Astrocyte (in vitro differentiated cells and primary cell): ENCODE data around the gene TENM3. TPM values are rescaled to one million over a fixed set of nuclear protein-coding genes. Genes with fewer than 3 reads are reported as not detected.

ENCODE experiments used
- DNase-seq: peaks from one replicate; pipeline ENCODE4 v3.0.0-alpha.2; 2010; ENCODE audit warnings: low read depth
- FAIRE-seq: peaks from 2 replicates; lab custom pipeline; 2011; peaks lifted over from hg19 to GRCh38; lab: Jason Lieb, UNC
- H2AFZ ChIP-seq: 2 replicates; pipeline ENCODE4 v1.6.0; 2012; ENCODE audit warnings: low read depth, low read length, inconsistent platforms
- H3K27ac ChIP-seq: 2 replicates; pipeline ENCODE4 v1.5.1; 2011; ENCODE audit warnings: low read depth, low read length, inconsistent platforms
- H3K27me3 ChIP-seq: 2 replicates; pipeline ENCODE4 v1.6.0; 2011; ENCODE audit warnings: low read length, inconsistent platforms; ENCODE audit not compliant: insufficient read depth
- H3K36me3 ChIP-seq: 2 replicates; pipeline ENCODE4 v1.5.1; 2011; ENCODE audit warnings: low read length, inconsistent platforms; ENCODE audit not compliant: insufficient read depth
- H3K4me1 ChIP-seq: 2 replicates; pipeline ENCODE4 v1.5.1; 2011; ENCODE audit warnings: low read length, inconsistent platforms; ENCODE audit not compliant: insufficient read depth
- H3K4me2 ChIP-seq: 2 replicates; pipeline ENCODE4 v1.6.0; 2012; ENCODE audit warnings: low read length, inconsistent platforms
- H3K4me3 ChIP-seq: 2 replicates; pipeline ENCODE4 v1.5.1; 2011; ENCODE audit warnings: low read depth, mild to moderate bottlenecking, low read length, inconsistent platforms; ENCODE audit not compliant: insufficient read depth
- H3K79me2 ChIP-seq: 2 replicates; pipeline ENCODE4 v1.6.0; 2012; ENCODE audit warnings: mild to moderate bottlenecking, low read length, inconsistent platforms; ENCODE audit not compliant: insufficient read depth
- H3K9ac ChIP-seq: 2 replicates; pipeline ENCODE4 v1.6.0; 2012; ENCODE audit warnings: mild to moderate bottlenecking, low read length, inconsistent platforms
- H3K9me3 ChIP-seq: 2 replicates; pipeline ENCODE4 v1.5.1; 2012; ENCODE audit warnings: low read depth, mild to moderate bottlenecking, low read length, inconsistent platforms; ENCODE audit not compliant: insufficient read depth
- H4K20me1 ChIP-seq: 2 replicates; pipeline ENCODE4 v1.6.0; 2012; ENCODE audit warnings: low read length, inconsistent platforms; ENCODE audit not compliant: insufficient read depth
- H3K27ac Mint-ChIP-seq: one replicate; pipeline ENCODE4 v1.8.0; 2021; ENCODE audit warnings: mild to moderate bottlenecking, mixed read lengths; ENCODE audit not compliant: unreplicated experiment
- H3K27me3 Mint-ChIP-seq: one replicate; pipeline ENCODE4 v1.8.0; 2021; ENCODE audit warnings: low read depth, mixed read lengths; ENCODE audit not compliant: unreplicated experiment
- H3K36me3 Mint-ChIP-seq: one replicate; pipeline ENCODE4 v1.8.0; 2021; ENCODE audit warnings: low read depth, mixed read lengths; ENCODE audit not compliant: unreplicated experiment
- H3K4me1 Mint-ChIP-seq: one replicate; pipeline ENCODE4 v1.8.0; 2021; ENCODE audit warnings: low read depth, mixed read lengths; ENCODE audit not compliant: unreplicated experiment
- H3K4me3 Mint-ChIP-seq: one replicate; pipeline ENCODE4 v1.8.0; 2021; ENCODE audit warnings: mild to moderate bottlenecking, moderate library complexity, mixed read lengths; ENCODE audit not compliant: unreplicated experiment
- H3K9me3 Mint-ChIP-seq: one replicate; pipeline ENCODE4 v1.8.0; 2021; ENCODE audit warnings: mild to moderate bottlenecking, mixed read lengths; ENCODE audit not compliant: unreplicated experiment
- CTCF ChIP-seq: IDR thresholded peaks from 2 replicates; pipeline ENCODE4 v1.5.1; 2011; ENCODE audit warnings: low read depth, mild to moderate bottlenecking, inconsistent platforms, low read length, moderate library complexity; ENCODE audit not compliant: insufficient read depth
- EZH2 ChIP-seq: IDR thresholded peaks from 2 replicates; pipeline ENCODE4 v1.6.1; 2012; ENCODE audit warnings: mild to moderate bottlenecking, low read length, inconsistent platforms; ENCODE audit not compliant: insufficient read depth
- total RNA-seq: library from RNA; stranded (reverse); gene quantifications from 2 replicates; pipeline ENCODE4 v1.2.1, GENCODE V29; 2021

TENM3 gene
- total RNA-seq, 1 donor from 2014 or later, result 127 TPM

GRCh38 chr4:182427554-182427953 is 184.4 kb downstream of the TENM3 start:
- Histone ChIP-seq H3K9ac (no peak overlapping the region), H3K9me3 (no peaks in the 10 kb centered on the region), H3K4me2 (no peak overlapping the region), H3K27me3 (no peaks in the 10 kb centered on the region), H4K20me1 (no peaks in the 10 kb centered on the region), H3K27ac (no peak overlapping the region), H3K4me3 (no peak overlapping the region), H3K4me1 (no peaks in the 10 kb centered on the region), H3K79me2 (no peaks in the 10 kb centered on the region), H2AFZ (no peak overlapping the region), H3K36me3 (no peaks in the 10 kb centered on the region)
- Mint-ChIP-seq H3K4me3 (no peak overlapping the region), H3K27ac (no peak overlapping the region), H3K36me3 (peaks cover 4% of the 10 kb centered on the region), H3K9me3 (no peaks in the 10 kb centered on the region), H3K4me1 (peaks cover 5% of the 10 kb centered on the region), H3K27me3 (no peaks in the 10 kb centered on the region)
- peak; percentile 37 for FAIRE-seq
- TF ChIP-seq CTCF (no peak), EZH2 (no peak)
- DNase-seq, result peak; percentile 39

GRCh38 chr4:182429896-182430295 is 186.7 kb downstream of the TENM3 start:
- H3K36me3 ChIP-seq, result no peaks in the 10 kb centered on the region
- no peak for DNase-seq
- Mint-ChIP-seq H3K4me1 (peaks cover 5% of the 10 kb centered on the region), H3K27me3 (no peaks in the 10 kb centered on the region), H3K27ac (no peak overlapping the region), H3K9me3 (no peaks in the 10 kb centered on the region), H3K36me3 (peaks cover 5% of the 10 kb centered on the region), H3K4me3 (no peak overlapping the region)
- no peaks in the 10 kb centered on the region for H4K20me1 ChIP-seq
- H3K9ac ChIP-seq, result no peak overlapping the region
- TF ChIP-seq CTCF, result no peak
- TF ChIP-seq EZH2, result no peak
- no peak for FAIRE-seq
- H3K4me2 ChIP-seq, result no peak overlapping the region
- no peaks in the 10 kb centered on the region for H3K9me3 ChIP-seq
- H2AFZ ChIP-seq, result no peak overlapping the region
- no peaks in the 10 kb centered on the region for H3K27me3 ChIP-seq
- H3K27ac ChIP-seq, result no peak overlapping the region
- no peak overlapping the region for H3K4me3 ChIP-seq
- H3K4me1 ChIP-seq, result no peaks in the 10 kb centered on the region
- no peaks in the 10 kb centered on the region for H3K79me2 ChIP-seq

- H3K36me3 Mint-ChIP-seq, result peaks cover 5% of the 10 kb centered on the region
- no peak overlapping the region for H3K4me3 Mint-ChIP-seq
- H3K4me3 ChIP-seq, result no peak overlapping the region
These were observed 189.6 kb downstream of the TENM3 start for GRCh38 chr4:182432819-182433218.

More at GRCh38 chr4:182432819-182433218, 189.6 kb downstream of the TENM3 start:
- H4K20me1 ChIP-seq, result no peaks in the 10 kb centered on the region
- H3K9me3 ChIP-seq, result no peaks in the 10 kb centered on the region
- FAIRE-seq, result no peak
- Mint-ChIP-seq H3K27me3 (no peaks in the 10 kb centered on the region), H3K4me1 (no peaks in the 10 kb centered on the region), H3K9me3 (no peaks in the 10 kb centered on the region), H3K27ac (no peak overlapping the region)
- TF ChIP-seq CTCF (no peak), EZH2 (no peak)
- H3K27me3 ChIP-seq, result no peaks in the 10 kb centered on the region
- H3K9ac ChIP-seq, result no peak overlapping the region
- no peak for DNase-seq
- H3K36me3 ChIP-seq, result no peaks in the 10 kb centered on the region
- H3K79me2 ChIP-seq, result no peaks in the 10 kb centered on the region
- no peak overlapping the region for H3K4me2 ChIP-seq
- no peaks in the 10 kb centered on the region for H3K4me1 ChIP-seq
- no peak overlapping the region for H3K27ac ChIP-seq
- H2AFZ ChIP-seq, result no peak overlapping the region
